Measurements from ENCODE around the gene EPHA7. TPM values are rescaled to one million over a fixed set of nuclear protein-coding genes. Genes with fewer than 3 reads are reported as not detected.

EPHA7 gene
- total RNA-seq, 1 experiment from 2014 or later: 9.6 TPM

- POLR2A ChIA-PET: no interaction called here
- peaks cover 4% of the 10 kb centered on the region; the same call in 1 of the 2 replicates for H3K9me3 Mint-ChIP-seq
- 0 out of 2 replicates have a peak, but pooled peaks cover 3% of the 10 kb centered on the region for H3K36me3 Mint-ChIP-seq
- ATAC-seq (no peak), DNase-seq (ENCODE audit: low spot score) (no peak)
- H3K4me3 Mint-ChIP-seq: no peak overlapping the region
- no peak overlapping the region for H3K27ac Mint-ChIP-seq
- peaks cover 8% of the 10 kb centered on the region; the same call in 1 of the 2 replicates for H3K4me1 Mint-ChIP-seq
- CTCF ChIA-PET: no interaction called here
- TF ChIP-seq ZNF512 (CRISPR knock-in tag; IDR thresholded peaks at IDR 0.05; ENCODE audit: borderline replicate concordance) (no peak), MLX (CRISPR knock-in tag; IDR thresholded peaks at IDR 0.05) (no peak), ZNF423 (CRISPR knock-in tag; IDR thresholded peaks at IDR 0.05) (no peak), HMGXB4 (CRISPR knock-in tag; IDR thresholded peaks at IDR 0.05) (no peak), MYBL2 (CRISPR knock-in tag; IDR thresholded peaks at IDR 0.05) (no peak), GTF2I (CRISPR knock-in tag; conservative IDR thresholded peaks at IDR 0.05) (no peak), ZNF317 (CRISPR knock-in tag; IDR thresholded peaks at IDR 0.05; ENCODE audit: borderline replicate concordance, low read depth) (no peak), FOXJ3 (CRISPR knock-in tag; IDR thresholded peaks at IDR 0.05; ENCODE audit: borderline replicate concordance) (no peak), RELA (CRISPR knock-in tag; IDR thresholded peaks at IDR 0.05; ENCODE audit: borderline replicate concordance) (no peak), JUN (CRISPR knock-in tag; IDR thresholded peaks at IDR 0.05) (no peak), OVOL2 (CRISPR knock-in tag; IDR thresholded peaks at IDR 0.05; ENCODE audit: borderline replicate concordance) (no peak), CREB1 (CRISPR knock-in tag; IDR thresholded peaks at IDR 0.05) (no peak), NR3C1 (CRISPR knock-in tag; conservative IDR thresholded peaks at IDR 0.05; ENCODE audit: low read depth) (no peak), ELF4 (CRISPR knock-in tag; IDR thresholded peaks at IDR 0.05; ENCODE audit: low read depth) (no peak), ATF6 (CRISPR knock-in tag; IDR thresholded peaks at IDR 0.05) (no peak), NFATC4 (CRISPR knock-in tag; IDR thresholded peaks at IDR 0.05) (no peak), USF2 (CRISPR knock-in tag; IDR thresholded peaks at IDR 0.05) (no peak)
- no peaks in the 10 kb centered on the region for H3K27me3 Mint-ChIP-seq (ENCODE audit: low read depth)
Measured at GRCh38 chr6:93226822-93227221, 192.5 kb downstream of the EPHA7 start.

GRCh38 chr6:93222071-93222851, 197.1 kb downstream of the EPHA7 start:
- Mint-ChIP-seq H3K27ac (no peak overlapping the region), H3K9me3 (peaks cover 4% of the 10 kb centered on the region; the same call in 1 of the 2 replicates), H3K4me3 (no peak overlapping the region), H3K4me1 (peaks cover 4% of the 10 kb centered on the region; the same call in 1 of the 2 replicates), H3K36me3 (0 out of 2 replicates have a peak, but pooled peaks cover 3% of the 10 kb centered on the region), H3K27me3 (ENCODE audit: low read depth) (no peaks in the 10 kb centered on the region)
- ChIA-PET CTCF (interaction anchor here (1.0 kb wide), 1 partner anchor 201 kb away, joined by 3 read pairs; no protein-coding TSS in a partner anchor), POLR2A (no interaction called here)
- DNase-seq (ENCODE audit: low spot score) (no peak), ATAC-seq (peak; percentile 32)
- TF ChIP-seq ZNF512 (CRISPR knock-in tag; IDR thresholded peaks at IDR 0.05; ENCODE audit: borderline replicate concordance): no peak
- TF ChIP-seq NFE2L1 (CRISPR knock-in tag; IDR thresholded peaks at IDR 0.05): no peak
- no peak for TF ChIP-seq RORB (CRISPR knock-in tag; IDR thresholded peaks at IDR 0.05)
- TF ChIP-seq TP53 (CRISPR knock-in tag; IDR thresholded peaks at IDR 0.05): no peak
- no peak for TF ChIP-seq NR3C1 (CRISPR knock-in tag; conservative IDR thresholded peaks at IDR 0.05; ENCODE audit: low read depth)
- no peak for TF ChIP-seq FOXP1 (CRISPR knock-in tag; IDR thresholded peaks at IDR 0.05; ENCODE audit: borderline replicate concordance)
- no peak for TF ChIP-seq ZMAT4 (CRISPR knock-in tag; IDR thresholded peaks at IDR 0.05)
